Lung (tissue), 12 donors: Measurements from ENCODE around the gene STK24. TPM values are rescaled to one million over a fixed set of nuclear protein-coding genes. Genes with fewer than 3 reads are reported as not detected.
A peak's percentile ranks its signal among the peaks of the same experiment; 100 is the strongest.

ENCODE experiments used
- ATAC-seq: fragments of 200-7000 bp; cut with Tn5 transposase; one replicate; pipeline ENCODE4 v1.9.1; 2020; ENCODE audit warnings: moderate number of reproducible peaks; ENCODE audit not compliant: insufficient read depth, low FRiP score
- DNase-seq, 3 donors: peaks; one replicate each; pipeline ENCODE4 v3.0.0-alpha.2; 2013 to 2017
- H3K27ac ChIP-seq, 2 donors: one replicate each; pipeline ENCODE4 v1.5.1; 2013; ENCODE audit warnings: mild to moderate bottlenecking in 2 of 2, moderate library complexity in 2 of 2, control low read depth in 1 of 2, inconsistent platforms in 1 of 2, low read depth in 1 of 2, low read length in 1 of 2
- H3K27me3 ChIP-seq, 3 donors: one replicate each; pipeline ENCODE4 v1.5.1; 2013; ENCODE audit warnings: low read length in 2 of 3; ENCODE audit not compliant: control insufficient read depth in 3 of 3, insufficient read depth in 3 of 3
- H3K36me3 ChIP-seq, 4 donors: one replicate each; pipeline ENCODE4 v1.5.1; 2013; ENCODE audit warnings: low read length in 4 of 4, mild to moderate bottlenecking in 1 of 4, moderate library complexity in 1 of 4; ENCODE audit not compliant: control insufficient read depth in 4 of 4, insufficient read depth in 4 of 4
- H3K4me1 ChIP-seq, 5 donors: one replicate each; pipeline ENCODE4 v1.5.1; 2013; ENCODE audit warnings: low read length in 5 of 5, mild to moderate bottlenecking in 2 of 5, moderate library complexity in 1 of 5; ENCODE audit not compliant: control insufficient read depth in 5 of 5, insufficient read depth in 5 of 5
- H3K4me3 ChIP-seq: one replicate; pipeline ENCODE4 v1.5.1; 2013; ENCODE audit warnings: mild to moderate bottlenecking, control low read depth, moderate library complexity
- H3K9ac ChIP-seq, 2 donors: one replicate each; pipeline ENCODE4 v1.5.1; 2013; ENCODE audit warnings: low read length in 2 of 2, control low read depth in 1 of 2; ENCODE audit not compliant: insufficient read depth in 1 of 2
- H3K9me3 ChIP-seq, 4 donors: one replicate each; pipeline ENCODE4 v1.5.1; 2013; ENCODE audit warnings: low read length in 3 of 4, mild to moderate bottlenecking in 1 of 4, moderate library complexity in 1 of 4; ENCODE audit not compliant: control insufficient read depth in 4 of 4, insufficient read depth in 3 of 4
- WGBS, 2 donors: extraction: QIAGEN DNeasy Blood & Tissue Kit; methylation state at CpG; one replicate each; pipeline ENCODE4 v1.1.7; 2013; 5-methylcytosine and 5-hydroxymethylcytosine counted together
- polyA plus RNA-seq, 2 donors: library from polyadenylated mRNA; stranded (reverse); fragments of 200-250 nt; gene quantifications; one replicate each; pipeline ENCODE4 v1.2.1, GENCODE V29; 2013
- total RNA-seq, 2 donors: library from RNA; depleted of rRNA in 1 of 2; stranded (reverse); fragments of >200 nt in 1 of 2; gene quantifications; one replicate each; pipeline ENCODE4 v1.2.1, GENCODE V29; 2014 to 2021
- TF ChIP-seq, protein P1 (sequence below): IDR thresholded peaks from 2 replicates; pipeline ENCODE4 v1.5.1; 2012; ENCODE audit warnings: mild to moderate bottlenecking; ENCODE audit errors: control extremely low read depth, extremely low read depth
- donor health status: control.
- donor health status: control.
- donor health status: Bipolar disorder and iron deficiency.
- donor health status: healthy.
- donor health status: DM: yes; HTN: yes; CAD: no.

STK24 gene
- total and polyA plus RNA-seq, 4 donors, result 38.0 to 102 (median 64.5) TPM

DNA sequence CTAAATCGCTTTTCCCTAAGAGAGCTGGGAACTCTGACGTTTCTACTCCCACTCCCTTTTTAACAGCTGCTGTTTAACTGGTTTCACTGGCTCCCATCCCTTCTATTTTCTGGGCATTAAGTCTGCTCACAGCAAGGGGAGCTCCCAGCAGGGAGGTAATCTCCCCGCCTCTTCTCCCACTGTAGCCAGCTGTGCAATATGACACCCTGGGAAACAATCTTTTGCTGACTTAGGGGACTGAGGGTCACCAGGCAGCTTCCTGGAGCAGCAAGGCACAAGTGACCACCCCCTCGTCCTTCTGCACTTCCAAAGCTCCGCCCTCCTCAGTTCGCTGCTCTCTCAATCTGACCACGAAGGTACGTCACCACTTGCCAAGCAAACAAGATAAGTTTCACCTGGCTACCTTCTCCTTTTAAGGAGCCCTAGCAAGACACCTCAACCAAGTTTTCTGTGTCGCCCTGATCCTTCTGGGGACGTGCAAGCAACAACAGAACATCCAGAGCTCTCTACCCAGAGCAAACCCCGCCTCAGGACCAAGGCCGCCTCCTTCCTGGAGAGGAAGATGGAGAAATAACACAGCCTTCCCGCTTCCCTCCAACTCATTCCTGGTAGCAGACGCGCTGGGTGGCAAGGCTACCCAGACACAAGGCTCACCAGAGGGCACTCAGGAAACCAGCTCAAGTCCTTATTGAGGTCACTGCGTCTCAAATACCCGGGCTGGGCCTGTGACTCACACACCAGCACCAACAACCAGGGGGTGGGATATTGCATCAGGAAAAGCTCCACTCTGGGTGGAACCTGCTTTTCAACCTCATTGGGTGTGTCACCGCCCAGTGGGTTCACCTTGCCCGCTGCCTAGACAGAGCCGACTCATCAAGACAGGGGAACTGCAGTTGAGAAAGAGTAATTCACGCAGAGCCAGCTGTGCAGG lies 92.4 kb downstream of the STK24 start:
- 23 to 37% methylated on average over 21 of the region's 21 CpGs for WGBS, 2 donors
- TF ChIP-seq, protein P1, sequence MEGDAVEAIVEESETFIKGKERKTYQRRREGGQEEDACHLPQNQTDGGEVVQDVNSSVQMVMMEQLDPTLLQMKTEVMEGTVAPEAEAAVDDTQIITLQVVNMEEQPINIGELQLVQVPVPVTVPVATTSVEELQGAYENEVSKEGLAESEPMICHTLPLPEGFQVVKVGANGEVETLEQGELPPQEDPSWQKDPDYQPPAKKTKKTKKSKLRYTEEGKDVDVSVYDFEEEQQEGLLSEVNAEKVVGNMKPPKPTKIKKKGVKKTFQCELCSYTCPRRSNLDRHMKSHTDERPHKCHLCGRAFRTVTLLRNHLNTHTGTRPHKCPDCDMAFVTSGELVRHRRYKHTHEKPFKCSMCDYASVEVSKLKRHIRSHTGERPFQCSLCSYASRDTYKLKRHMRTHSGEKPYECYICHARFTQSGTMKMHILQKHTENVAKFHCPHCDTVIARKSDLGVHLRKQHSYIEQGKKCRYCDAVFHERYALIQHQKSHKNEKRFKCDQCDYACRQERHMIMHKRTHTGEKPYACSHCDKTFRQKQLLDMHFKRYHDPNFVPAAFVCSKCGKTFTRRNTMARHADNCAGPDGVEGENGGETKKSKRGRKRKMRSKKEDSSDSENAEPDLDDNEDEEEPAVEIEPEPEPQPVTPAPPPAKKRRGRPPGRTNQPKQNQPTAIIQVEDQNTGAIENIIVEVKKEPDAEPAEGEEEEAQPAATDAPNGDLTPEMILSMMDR, result no peak
- DNase-seq (peak; percentile 79 to 90 (median 84)), ATAC-seq (peak; percentile 85)
- H3K4me3 ChIP-seq, result no peak overlapping the region
- H3K9me3 ChIP-seq, result no peaks in the 10 kb centered on the region
- H3K9ac ChIP-seq, result peak overlapping the region in 1 of 2 donors; percentile 40
- H3K36me3 ChIP-seq, result peaks cover 0 to 3% (median 3%) of the 10 kb centered on the region in 4 donors
- H3K27ac ChIP-seq, result peak overlapping the region; percentile 65 to 86
- peaks cover 23 to 43% (median 38%) of the 10 kb centered on the region in 5 donors for H3K4me1 ChIP-seq
- no peaks in the 10 kb centered on the region for H3K27me3 ChIP-seq

GRCh38 chr13:98483601-98484288 lies 93.2 kb downstream of the STK24 start:
- 73 to 87% methylated on average over 14 of the region's 14 CpGs for WGBS, 2 donors
- no peak overlapping the region for H3K4me3 ChIP-seq

DNA sequence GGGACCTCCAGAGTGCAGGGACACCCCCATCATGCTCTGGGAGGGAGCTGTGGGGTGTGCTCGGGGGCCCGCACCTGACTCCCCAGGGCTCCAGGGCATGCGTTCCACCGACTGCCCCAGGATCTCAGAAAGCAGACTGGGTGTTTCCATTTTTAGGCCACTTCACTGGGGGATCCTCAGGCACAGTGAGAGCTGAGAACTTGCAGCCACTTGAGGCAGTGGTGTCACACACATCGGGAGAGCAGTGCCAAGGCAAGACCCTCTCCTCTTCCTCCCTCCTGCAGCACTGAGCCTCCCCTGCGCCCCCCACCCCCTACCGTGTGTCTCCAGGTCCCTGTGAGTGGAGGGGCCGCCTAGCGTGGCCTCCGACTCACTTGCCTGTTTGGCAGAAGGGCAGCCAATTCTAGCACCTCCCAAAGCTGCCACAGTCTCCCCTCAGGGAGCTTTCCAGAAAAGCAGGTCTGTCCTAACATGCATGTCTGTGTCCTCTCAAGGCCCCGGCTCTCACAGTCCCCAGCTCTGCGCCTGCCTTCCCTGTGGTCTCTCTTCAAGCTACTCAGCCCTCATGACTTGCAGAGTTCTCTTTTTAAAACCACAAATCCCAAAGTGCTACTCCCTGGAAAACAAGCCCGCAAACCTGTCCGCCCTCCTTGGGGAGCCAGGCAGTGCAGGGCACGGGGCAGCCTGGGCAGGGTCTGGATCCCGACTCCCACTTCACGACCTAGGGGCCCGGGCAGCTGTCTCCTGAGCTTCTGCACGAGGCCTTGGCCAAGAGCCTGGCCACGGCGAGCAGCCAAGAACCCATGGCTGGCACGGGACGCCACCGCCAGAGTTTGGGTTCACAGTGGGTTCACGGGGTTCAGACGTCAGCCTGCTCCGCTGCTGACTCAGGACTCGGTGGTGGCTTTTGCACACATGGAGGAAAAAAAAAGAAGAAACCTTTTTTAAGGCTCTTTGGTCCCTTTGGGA lies 94.1 kb downstream of the STK24 start:
- 61 to 76% methylated on average over 26 to 28 of the region's 28 CpGs for WGBS, 2 donors
- H3K9me3 ChIP-seq, result no peaks in the 10 kb centered on the region
- no peak for ATAC-seq
- peak overlapping the region; percentile 60 to 65 for H3K27ac ChIP-seq
- peaks cover 23 to 45% (median 34%) of the 10 kb centered on the region in 5 donors for H3K4me1 ChIP-seq
- H3K9ac ChIP-seq, result no peak overlapping the region
- TF ChIP-seq, protein P1, result no peak
- H3K36me3 ChIP-seq, result peaks cover 0 to 3% (median 3%) of the 10 kb centered on the region in 4 donors
- H3K4me3 ChIP-seq, result no peak overlapping the region
- no peaks in the 10 kb centered on the region for H3K27me3 ChIP-seq
- DNase-seq, result peak; percentile 56 to 67 (median 57)

More at GRCh38 chr13:98483601-98484288, 93.2 kb downstream of the STK24 start:
- Histone ChIP-seq H3K27me3 (no peaks in the 10 kb centered on the region), H3K4me1 (peaks cover 23 to 43% (median 38%) of the 10 kb centered on the region in 5 donors), H3K9ac (no peak overlapping the region), H3K9me3 (no peaks in the 10 kb centered on the region), H3K27ac (peak overlapping the region; percentile 65 to 86), H3K36me3 (peaks cover 0 to 3% (median 3%) of the 10 kb centered on the region in 4 donors)
- DNase-seq, result no peak
- no peak for ATAC-seq
- TF ChIP-seq, protein P1, result no peak
